K562 (cell line): ENCODE results near the gene SUDS3. TPM values are rescaled to one million over a fixed set of nuclear protein-coding genes. Genes with fewer than 3 reads are reported as not detected.

Experiments
- ATAC-seq: fragments of 200-7000 bp; cut with Tn5 transposase; 3 replicates; pipeline ENCODE4 v1.9.1; 2020; ENCODE audit warnings: moderate library complexity
- BruUV-seq: library from RNA; stranded (reverse); fragments of 400-500 nt; replicated peaks from 2 replicates; lab custom pipeline; 2021; lab: Mats Ljungman, UMichigan
- CTCF ChIA-PET: fragments of 300-600 bp; formaldehyde crosslinking; extraction: SDS; loops from one replicate; lab custom pipeline; 2021; ENCODE audit warnings: low intra/inter-chr PET ratio; lab: Yijun Ruan, JAX
- POLR2A ChIA-PET: fragments of 300-600, 350-650 bp; sonication (Branson Sonifier 250); formaldehyde crosslinking; extraction: SDS; loops from one replicate; lab custom pipeline; 2021; ENCODE audit warnings: antibody characterized with exemption, inconsistent platforms; lab: Yijun Ruan, JAX
- DNase-seq, 4 experiments: peaks; one replicate each; pipeline versions ENCODE4 v3.0.0 to v3.0.0-alpha.2; 2011 to 2018; ENCODE audit warnings: low spot score in 3 of 4, mixed read lengths in 3 of 4; ENCODE audit errors: extremely low read depth in 1 of 4
- FAIRE-seq: peaks from 2 replicates; lab custom pipeline; 2011; peaks lifted over from hg19 to GRCh38; lab: Jason Lieb, UNC
- H2AFZ ChIP-seq: 2 replicates; pipeline ENCODE4 v1.6.0; 2011; ENCODE audit warnings: low read depth, low read length, control low read depth, inconsistent platforms
- H3K27ac ChIP-seq: fragments of 200-600 bp; 3 replicates; pipeline ENCODE4 v1.8.0; 2011; ENCODE audit warnings: low read depth, mild to moderate bottlenecking, control low read depth, inconsistent platforms, low read length, moderate library complexity, mixed read lengths; ENCODE audit errors: extremely low read depth
- H3K27me3 ChIP-seq, 2 experiments: fragments of 300-600 bp in 1 of 2; 2 replicates in 1 of 2; 3 replicates in 1 of 2; pipeline versions ENCODE4 v1.6.0 to v1.8.0; 2011; ENCODE audit warnings: inconsistent platforms in 2 of 2, low read length in 2 of 2, mild to moderate bottlenecking in 1 of 2, mixed read lengths in 1 of 2, moderate library complexity in 1 of 2; ENCODE audit not compliant: control insufficient read depth in 2 of 2, insufficient read depth in 2 of 2
- H3K36me3 ChIP-seq: fragments of 300-600 bp; 3 replicates; pipeline ENCODE4 v1.8.0; 2011; ENCODE audit warnings: mild to moderate bottlenecking, low read length, inconsistent platforms; ENCODE audit not compliant: control insufficient read depth, insufficient read depth
- H3K4me1 ChIP-seq, 2 experiments: fragments of 200-600 bp in 1 of 2; replicated peaks in 1 of 2; 2 replicates in 1 of 2; 3 replicates in 1 of 2; pipeline versions ENCODE4 v1.5.1 to v1.8.0; 2011; ENCODE audit warnings: inconsistent platforms in 2 of 2, low read length in 2 of 2, mild to moderate bottlenecking in 1 of 2, mixed read lengths in 1 of 2, moderate library complexity in 1 of 2; ENCODE audit not compliant: control insufficient read depth in 2 of 2, insufficient read depth in 2 of 2
- H3K4me2 ChIP-seq: 2 replicates; pipeline ENCODE4 v1.6.1; 2011; ENCODE audit warnings: low read length, control low read depth, inconsistent platforms, mixed read lengths; ENCODE audit not compliant: insufficient read depth
- H3K4me3 ChIP-seq: fragments of 200-600 bp; sonication (generic), shearing (Covaris generic); 2 replicates; pipeline ENCODE4 v1.5.1; 2016; ENCODE audit warnings: control low read depth, inconsistent platforms
- H3K79me2 ChIP-seq: fragments of 200-600 bp; 3 replicates; pipeline ENCODE4 v1.8.0; 2011; ENCODE audit warnings: low read length, inconsistent platforms; ENCODE audit not compliant: control insufficient read depth, insufficient read depth
- H3K9ac ChIP-seq, 2 experiments: 2 replicates each; pipeline versions ENCODE4 v1.6.0 to v1.6.1; 2011; ENCODE audit warnings: low read depth in 2 of 2, low read length in 2 of 2, control low read depth in 1 of 2, inconsistent platforms in 1 of 2, mild to moderate bottlenecking in 1 of 2, mixed read lengths in 1 of 2; ENCODE audit not compliant: insufficient read depth in 1 of 2
- H3K9me1 ChIP-seq: one replicate; pipeline ENCODE4 v1.6.0; 2011; ENCODE audit warnings: inconsistent platforms, mild to moderate bottlenecking, low read length, moderate library complexity; ENCODE audit not compliant: control insufficient read depth, insufficient read depth
- H3K9me3 ChIP-seq: replicated peaks from 2 replicates; pipeline ENCODE4 v1.5.1; 2011; ENCODE audit warnings: low read depth, low read length, inconsistent platforms; ENCODE audit not compliant: control insufficient read depth, insufficient read depth
- H4K20me1 ChIP-seq: replicated peaks from 2 replicates; pipeline ENCODE4 v1.6.1; 2011; ENCODE audit warnings: low read length, inconsistent platforms, mixed read lengths; ENCODE audit not compliant: control insufficient read depth, insufficient read depth
- ARID3A ChIP-seq: IDR thresholded peaks from 2 replicates; pipeline ENCODE4 v1.6.1; 2012; ENCODE audit warnings: low read depth, low read length, improper control_type of control experiment, borderline replicate concordance
- FOS ChIP-seq: IDR thresholded peaks from 3 replicates; pipeline ENCODE4 v1.6.1; 2011; ENCODE audit not compliant: insufficient read length; ENCODE audit errors: extremely low read depth
- HMBOX1 ChIP-seq: sonication (generic); IDR thresholded peaks from 2 replicates; pipeline ENCODE4 v1.6.1; 2016
- HMG20B ChIP-seq: fragments of 250-450 bp; sonication (Bioruptor Pico); IDR thresholded peaks from 2 replicates; pipeline ENCODE4 v1.5.0; 2021; ENCODE audit warnings: mild to moderate bottlenecking
- LCOR ChIP-seq: sonication (generic); formaldehyde crosslinking; IDR thresholded peaks from 2 replicates; pipeline ENCODE4 v1.8.0; 2022; ENCODE audit warnings: mild to moderate bottlenecking, missing genetic modification reagents
- NELFE ChIP-seq: IDR thresholded peaks from 2 replicates; pipeline ENCODE4 v1.6.1; 2011; ENCODE audit warnings: mild to moderate bottlenecking; ENCODE audit not compliant: insufficient read depth, insufficient read length
- NFRKB ChIP-seq: fragments of 450-650 bp; IDR thresholded peaks from 2 replicates; pipeline ENCODE4 v1.6.1; 2016; ENCODE audit warnings: low read depth
- PML ChIP-seq: IDR thresholded peaks from 2 replicates; pipeline ENCODE4 v1.6.1; 2012; ENCODE audit warnings: low read length, inconsistent platforms
- RFX1 ChIP-seq: fragments of 450-650 bp; IDR thresholded peaks from 2 replicates; pipeline ENCODE4 v1.6.1; 2016; ENCODE audit warnings: mild to moderate bottlenecking, moderate library complexity
- TAL1 ChIP-seq: fragments of 450-650 bp; IDR thresholded peaks from 2 replicates; pipeline ENCODE4 v1.6.1; 2016; ENCODE audit warnings: mild to moderate bottlenecking
- TRIM24 ChIP-seq, 2 experiments: fragments of 450-650 bp; IDR thresholded peaks; 2 replicates each; pipeline ENCODE4 v1.6.1; 2016
- ZNF316 ChIP-seq: fragments of 450-650 bp; IDR thresholded peaks from 2 replicates; pipeline ENCODE4 v1.6.1; 2016
- ZNF431 ChIP-seq: sonication (generic); formaldehyde crosslinking; IDR thresholded peaks from 2 replicates; pipeline ENCODE4 v1.8.0; 2022; ENCODE audit warnings: mild to moderate bottlenecking, missing genetic modification reagents
- ZNF592 ChIP-seq: fragments of 450-650 bp; IDR thresholded peaks from 2 replicates; pipeline ENCODE4 v1.6.1; 2017; ENCODE audit warnings: antibody characterized with exemption, mild to moderate bottlenecking
- WGBS: fragments of 100-300 bp; shearing (Covaris generic); methylation state at CpG from one replicate; pipeline ENCODE4 v1.1.6; 2016; ENCODE audit warnings: low coverage, mixed read lengths; ENCODE audit not compliant: insufficient coverage; ENCODE audit errors: missing lambda C conversion rate; 5-methylcytosine and 5-hydroxymethylcytosine counted together
- in situ Hi-C: fragments of 300-500 bp; cut with MboI; formaldehyde crosslinking; loops from 4 replicates; pipeline ENCODE4 v1.15.0; 2018; ENCODE audit warnings: inconsistent platforms, mixed read lengths
- intact Hi-C: fragments of 100-400 bp; cut with micrococcal nuclease; formaldehyde crosslinking; loops from 2 replicates; pipeline ENCODE4 v1.14.2; 2022
- polyA plus RNA-seq, 8 experiments: library from polyadenylated mRNA; depleted of rRNA in 4 of 8; stranded (reverse) in 5 of 8; unstranded in 3 of 8; fragments of >200 nt; fragmentation: Nextera tagmentation in 2 of 8; fragmentation: Illumina TruSeq in 1 of 8; extraction: Ambion mirVana in 2 of 8; extraction: Trizol in 1 of 8; gene quantifications; 2 replicates each; pipeline versions ENCODE4 v1.2.1 to v1.2.3, GENCODE V29; 2011 to 2014; ENCODE audit warnings: inconsistent platforms in 1 of 8, missing spikeins in 1 of 8
- total RNA-seq, 7 experiments: library from RNA; depleted of rRNA in 6 of 7; stranded (reverse); fragments of >200 nt in 6 of 7; fragmentation: Illumina TruSeq in 2 of 7; extraction: Trizol in 2 of 7; gene quantifications; 2 replicates each; pipeline versions ENCODE4 v1.2.1 to v1.2.3, GENCODE V29; 2011 to 2021; ENCODE audit warnings: low replicate concordance in 1 of 7

The SUDS3 gene
- total and polyA plus RNA-seq, 9 of the 15 experiments (the other 6 are each of a cell fraction or from before 2014, with no cell fraction given): 6.6 to 30.5 (median 23.3) TPM

DNA sequence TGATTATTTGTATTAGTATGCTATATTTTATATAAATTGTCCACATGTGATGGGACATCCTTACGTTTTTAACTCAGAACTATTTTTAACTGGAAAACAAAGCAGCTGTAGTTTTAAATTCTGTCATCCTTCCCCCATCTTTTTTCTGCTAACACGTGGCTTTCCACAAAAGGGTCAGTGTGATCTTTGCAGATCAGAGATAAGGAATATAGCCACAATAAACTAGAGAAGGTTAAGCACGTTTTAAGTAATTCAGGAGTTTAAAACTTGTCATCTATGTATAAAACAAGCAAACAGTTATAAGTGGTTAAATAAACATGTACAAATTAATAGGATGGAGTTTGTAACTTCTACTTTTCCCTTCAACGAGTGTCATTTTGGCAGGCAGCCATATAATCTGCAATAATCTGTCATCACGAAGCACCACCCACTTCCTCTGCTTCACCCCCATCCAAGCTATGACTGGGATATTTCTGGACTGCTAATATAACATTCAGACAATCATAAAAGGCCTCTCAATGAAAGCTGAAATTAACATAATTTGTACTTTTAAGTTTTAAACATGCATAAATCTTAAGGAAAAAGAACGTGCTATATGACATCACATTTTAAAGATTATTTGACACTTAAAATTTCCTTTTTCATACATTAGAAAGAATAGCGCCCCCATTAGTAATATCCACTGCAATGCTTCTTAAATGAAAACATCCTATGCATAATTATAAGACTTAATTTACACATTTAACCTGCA is 18.9 kb upstream of the SUDS3 start (continued):
- peak; percentile 96 for TF ChIP-seq ZNF592
- TF ChIP-seq, all 486 proteins: peak for 108

DNA sequence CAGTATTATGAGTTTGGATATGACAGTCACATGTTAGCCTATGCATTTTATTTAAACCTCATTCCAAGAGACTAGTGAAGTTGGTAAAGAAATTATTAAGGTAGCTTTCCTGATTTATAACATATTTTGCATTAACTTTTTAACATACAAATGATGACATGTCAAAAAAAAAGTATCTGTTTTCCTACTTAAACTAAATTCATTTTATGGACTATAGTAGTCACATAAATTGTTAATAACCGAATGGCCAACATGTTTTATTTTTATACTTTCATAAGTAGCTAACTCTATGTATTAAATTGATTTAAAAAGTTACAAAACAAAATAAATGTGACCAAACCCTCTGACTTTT is 18.4 kb upstream of the SUDS3 start:
- Histone ChIP-seq H3K4me1 (peaks cover 8 to 20% of the 10 kb centered on the region in 2 experiments; a peak in 3 of 5 replicates), H3K4me2 (peak overlapping the region; percentile 62; the same call in 1 of the 2 replicates), H3K9me1 (no peaks in the 10 kb centered on the region), H3K27ac (peak overlapping the region; percentile 88; the same call in 2 of the 3 replicates), H3K36me3 (peaks cover 29% of the 10 kb centered on the region), H2AFZ (peak overlapping the region; percentile 84), H4K20me1 (no peaks in the 10 kb centered on the region), H3K9ac (peak overlapping the region in 1 of 2 experiments; percentile 87; a peak in 3 of 4 replicates), H3K27me3 (no peaks in the 10 kb centered on the region), H3K79me2 (peaks cover 88% of the 10 kb centered on the region), H3K9me3 (peaks cover 17% of the 10 kb centered on the region), H3K4me3 (peak overlapping the region; percentile 41)
- ATAC-seq (no peak), DNase-seq (no peak), FAIRE-seq (no peak)
- in situ Hi-C loops (loop anchor here (25.0 kb wide), 1 partner anchor 171 kb away; no protein-coding TSS in a partner anchor), intact Hi-C loops (no loop called here)
- CTCF ChIA-PET: no interaction called here
- BruUV-seq: no TSS peak
- POLR2A ChIA-PET: interaction anchor here (0.6 to 4.7 kb wide), 11 partner anchors 8 to 1850 kb away, joined by 3 to 46 read pairs (median 5); partner anchors contain the start of genes SUDS3 and TAOK3
- WGBS: 4% methylated on average over 1 of the region's 1 CpG
- TF ChIP-seq PML: no peak
- no peak for TF ChIP-seq TAL1
- TF ChIP-seq ZNF316: peak; percentile 95
- TF ChIP-seq RFX1: 0 out of 2 replicates have a peak, but pooled peaks have one; percentile 2
- TF ChIP-seq LCOR (CRISPR knock-in tag): no peak
- no peak for TF ChIP-seq NELFE
- no peak for TF ChIP-seq HMG20B
- no peak for TF ChIP-seq FOS
- no peak for TF ChIP-seq HMBOX1
- TF ChIP-seq ARID3A: no peak
- TF ChIP-seq TRIM24 (IDR thresholded peaks at IDR 0.05): no peak
- TF ChIP-seq NFRKB: no peak; the same call in 1 of the 2 replicates
- TF ChIP-seq ZNF431: no peak
